T-cell (primary cell): ENCODE results near the gene PAPSS2. TPM values are rescaled to one million over a fixed set of nuclear protein-coding genes. Genes with fewer than 3 reads are reported as not detected.

Experiments
- ATAC-seq, 4 experiments: fragments of 200-7000 bp in 3 of 4; fragments of 150-1000 bp in 1 of 4; cut with Tn5 transposase; replicated peaks in 1 of 4; 1 replicate in 3 of 4; 2 replicates in 1 of 4; pipeline ENCODE4 v1.10.0; 2021; ENCODE audit warnings: moderate library complexity in 3 of 4, mild to moderate bottlenecking in 2 of 4, moderate number of reproducible peaks in 1 of 4
- CTCF ChIA-PET, 2 donors: fragments of 300-600 bp; sonication (Branson Sonifier 250); formaldehyde crosslinking; loops; one replicate each; lab custom pipeline; 2022; ENCODE audit warnings: antibody characterized with exemption in 2 of 2; lab: Charles Lee
- POLR2A ChIA-PET, 2 donors: fragments of 300-600 bp; sonication (Branson Sonifier 250); formaldehyde crosslinking; loops; one replicate each; lab custom pipeline; 2022; ENCODE audit warnings: antibody characterized with exemption in 2 of 2; lab: Charles Lee
- DNase-seq, 35 experiments: peaks; one replicate each; pipeline versions ENCODE4 v3.0.0 to v3.0.0-alpha.2; 2013 to 2023
- H3K27ac ChIP-seq: one replicate; pipeline ENCODE4 v1.5.1; 2013; ENCODE audit warnings: low read length
- H3K27me3 ChIP-seq, 2 experiments: replicated peaks in 1 of 2; 1 replicate in 1 of 2; 2 replicates in 1 of 2; pipeline versions ENCODE4 v1.6.1 to v1.7.0; 2013; ENCODE audit warnings: low read length in 1 of 2, mixed read lengths in 1 of 2; ENCODE audit not compliant: control insufficient read depth in 2 of 2, insufficient read depth in 2 of 2; ENCODE audit errors: extremely low read depth in 1 of 2
- H3K36me3 ChIP-seq, 2 donors: 1 replicate in 1 of 2; 2 replicates in 1 of 2; pipeline versions ENCODE4 v1.6.1 to v1.7.0; 2013; ENCODE audit warnings: low read length in 1 of 2; ENCODE audit not compliant: control insufficient read depth in 2 of 2, insufficient read depth in 1 of 2; ENCODE audit errors: extremely low read depth in 1 of 2
- H3K4me1 ChIP-seq, 2 experiments: 1 replicate in 1 of 2; 2 replicates in 1 of 2; pipeline versions ENCODE4 v1.6.1 to v1.7.0; 2013; ENCODE audit warnings: low read length in 2 of 2, mixed read lengths in 1 of 2; ENCODE audit not compliant: insufficient read depth in 2 of 2, control insufficient read depth in 1 of 2; ENCODE audit errors: extremely low read depth in 1 of 2
- H3K4me3 ChIP-seq, 2 donors: 1 replicate in 1 of 2; 2 replicates in 1 of 2; pipeline versions ENCODE4 v1.5.1 to v1.7.0; 2013; ENCODE audit warnings: mild to moderate bottlenecking in 2 of 2, low read length in 1 of 2, moderate library complexity in 1 of 2; ENCODE audit not compliant: control insufficient read depth in 1 of 2; ENCODE audit errors: extremely low read depth in 1 of 2
- H3K9me3 ChIP-seq: 2 replicates; pipeline ENCODE4 v1.7.0; 2013
- H3K27ac Mint-ChIP-seq, 2 donors: one replicate each; pipeline ENCODE4 v1.8.0; 2020 to 2021; ENCODE audit warnings: mild to moderate bottlenecking in 2 of 2, mixed read lengths in 2 of 2
- H3K27me3 Mint-ChIP-seq, 2 donors: one replicate each; pipeline ENCODE4 v1.8.0; 2021 to 2022; ENCODE audit warnings: mixed read lengths in 2 of 2
- H3K36me3 Mint-ChIP-seq: one replicate; pipeline ENCODE4 v1.8.0; 2021; ENCODE audit warnings: mixed read lengths
- H3K4me1 Mint-ChIP-seq, 3 donors: one replicate each; pipeline ENCODE4 v1.8.0; 2020 to 2022; ENCODE audit warnings: mixed read lengths in 3 of 3, mild to moderate bottlenecking in 1 of 3
- H3K4me3 Mint-ChIP-seq, 3 donors: one replicate each; pipeline ENCODE4 v1.8.0; 2020 to 2022; ENCODE audit warnings: mild to moderate bottlenecking in 3 of 3, mixed read lengths in 3 of 3, moderate library complexity in 3 of 3
- H3K9me3 Mint-ChIP-seq, 3 donors: one replicate each; pipeline ENCODE4 v1.8.0; 2020 to 2022; ENCODE audit warnings: mixed read lengths in 3 of 3
- WGBS: methylation state at CpG from one replicate; pipeline ENCODE4 v1.1.5; 2013; ENCODE audit warnings: missing lambda C conversion rate; ENCODE audit not compliant: insufficient coverage; 5-methylcytosine and 5-hydroxymethylcytosine counted together
- total RNA-seq, 35 experiments: library from RNA in 6 of 35; stranded (reverse) in 6 of 35; fragments of 120-200 nt in 1 of 35; gene quantifications; one replicate each; pipeline versions ENCODE4 v1.2.1 to v1.2.4 and lab custom pipeline; 2013 to 2026

PAPSS2 gene
- total RNA-seq, 5 donors from 2014 or later (not counting 1 experiment from before 2014, with no cell fraction given), result 0.35 to 1.8 (median 0.61) TPM; not detected in 2

DNA sequence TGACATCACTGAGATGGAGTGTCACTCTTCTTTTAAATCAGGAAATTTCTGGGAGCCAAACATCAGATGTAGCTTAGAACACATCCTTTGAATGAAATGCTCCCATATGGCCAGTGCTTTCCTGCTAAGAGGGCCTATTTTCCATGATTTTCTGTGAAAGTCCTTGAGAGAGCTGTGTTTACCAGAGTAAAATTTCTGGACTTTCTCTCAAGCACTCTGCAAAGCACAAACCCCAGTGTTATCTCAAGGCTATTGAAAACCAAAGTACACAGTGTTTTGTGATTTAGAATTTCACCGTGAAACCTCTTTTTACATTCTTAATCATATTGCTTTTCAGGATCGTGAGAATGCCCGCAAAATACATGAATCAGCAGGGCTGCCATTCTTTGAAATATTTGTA, 54.0 kb downstream of the PAPSS2 start:
- Mint-ChIP-seq H3K4me3 (no peak overlapping the region), H3K27ac (no peak overlapping the region), H3K36me3 (no peaks in the 10 kb centered on the region), H3K9me3 (no peaks in the 10 kb centered on the region), H3K27me3 (peaks cover 0 to 4% of the 10 kb centered on the region in 2 donors), H3K4me1 (peaks cover 0 to 5% (median 1%) of the 10 kb centered on the region in 3 donors)
- Histone ChIP-seq H3K4me3 (no peak overlapping the region), H3K9me3 (no peaks in the 10 kb centered on the region), H3K4me1 (no peaks in the 10 kb centered on the region), H3K27ac (no peak overlapping the region), H3K27me3 (no peaks in the 10 kb centered on the region), H3K36me3 (no peaks in the 10 kb centered on the region)
- WGBS, result no CpG with 5 or more reads among the region's 3 CpGs
- ATAC-seq (no peak), DNase-seq (no peak)
- ChIA-PET CTCF (no interaction called here), POLR2A (no interaction called here)

DNA sequence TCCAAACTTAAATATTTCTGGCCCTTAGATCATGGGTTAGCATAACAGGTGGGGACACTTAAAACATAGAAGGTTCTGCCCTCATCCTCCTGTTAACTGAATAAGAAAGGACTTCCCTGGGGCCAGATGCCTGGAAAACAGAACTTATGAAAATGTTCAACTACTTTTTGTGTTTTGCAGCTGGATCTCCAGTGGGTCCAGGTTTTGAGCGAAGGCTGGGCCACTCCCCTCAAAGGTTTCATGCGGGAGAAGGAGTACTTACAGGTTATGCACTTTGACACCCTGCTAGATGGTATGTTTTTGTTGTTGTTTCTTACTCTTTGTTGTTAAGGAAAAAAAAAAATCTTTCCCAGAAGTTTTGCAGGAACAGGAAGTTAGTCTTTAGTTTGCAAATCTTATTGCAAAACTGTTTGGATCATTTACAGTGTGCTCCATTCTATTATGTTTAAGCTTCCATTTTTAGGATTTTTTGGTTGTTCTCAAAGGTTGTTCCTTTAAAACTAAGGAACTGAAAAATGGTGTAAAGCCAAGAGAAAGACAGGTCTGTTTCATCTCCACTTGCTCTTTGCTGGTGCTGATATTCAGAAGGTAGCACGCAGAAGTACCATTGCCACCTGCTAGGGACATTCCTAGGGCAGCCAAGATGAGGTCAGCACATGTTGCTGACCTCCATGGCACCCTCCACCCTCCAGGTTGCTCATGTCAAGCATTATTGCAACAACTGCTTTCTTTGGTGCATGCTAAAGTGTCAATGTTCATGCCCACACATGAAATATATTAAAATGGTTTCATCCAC, 56.1 kb downstream of the PAPSS2 start:
- Histone ChIP-seq H3K4me3 (no peak overlapping the region), H3K4me1 (no peaks in the 10 kb centered on the region), H3K27me3 (no peaks in the 10 kb centered on the region), H3K9me3 (no peaks in the 10 kb centered on the region), H3K27ac (no peak overlapping the region), H3K36me3 (no peaks in the 10 kb centered on the region)
- POLR2A ChIA-PET, result no interaction called here
- no peak overlapping the region for H3K27ac Mint-ChIP-seq
- DNase-seq, result no peak
- ATAC-seq, result no peak
- H3K9me3 Mint-ChIP-seq, result no peaks in the 10 kb centered on the region
- no peaks in the 10 kb centered on the region for H3K27me3 Mint-ChIP-seq
- H3K4me3 Mint-ChIP-seq, result no peak overlapping the region
- 90% methylated on average over 2 of the region's 3 CpGs for WGBS
- CTCF ChIA-PET, result interaction anchor here in 1 of 2 donors (0.6 kb wide), 1 partner anchor 1498 kb away, joined by 3 read pairs; no protein-coding TSS in a partner anchor
- H3K36me3 Mint-ChIP-seq, result no peaks in the 10 kb centered on the region
- peaks cover 0 to 5% (median 1%) of the 10 kb centered on the region in 3 donors for H3K4me1 Mint-ChIP-seq

DNA sequence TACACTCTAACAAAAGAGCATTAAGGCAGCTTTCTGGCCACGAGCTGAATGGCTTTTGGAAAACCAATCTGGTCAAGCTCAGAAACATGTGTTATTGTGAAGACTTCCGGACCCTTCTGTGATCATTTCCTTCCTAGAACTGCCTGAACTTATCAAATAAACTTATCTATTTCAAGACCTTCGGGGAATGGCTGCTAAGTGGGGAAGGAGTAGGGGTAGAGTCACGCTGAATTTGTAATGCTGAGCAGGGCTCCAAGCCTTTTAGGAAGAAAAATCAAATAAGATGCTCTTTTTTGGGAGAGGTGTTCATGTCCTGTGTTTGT, 56.6 kb downstream of the PAPSS2 start:
- Histone ChIP-seq H3K27ac (no peak overlapping the region), H3K36me3 (no peaks in the 10 kb centered on the region), H3K9me3 (no peaks in the 10 kb centered on the region), H3K27me3 (no peaks in the 10 kb centered on the region), H3K4me3 (no peak overlapping the region), H3K4me1 (no peaks in the 10 kb centered on the region)
- ATAC-seq (no peak), DNase-seq (no peak)
- H3K27me3 Mint-ChIP-seq, result no peaks in the 10 kb centered on the region
- WGBS, result 60% methylated on average over 1 of the region's 4 CpGs
- no peaks in the 10 kb centered on the region for H3K9me3 Mint-ChIP-seq
- H3K36me3 Mint-ChIP-seq, result no peaks in the 10 kb centered on the region
- H3K27ac Mint-ChIP-seq, result no peak overlapping the region
- peaks cover 0 to 5% (median 1%) of the 10 kb centered on the region in 3 donors for H3K4me1 Mint-ChIP-seq
- CTCF ChIA-PET, result interaction anchor here in 1 of 2 donors (0.6 kb wide), 1 partner anchor 1498 kb away, joined by 3 read pairs; no protein-coding TSS in a partner anchor
- POLR2A ChIA-PET, result no interaction called here
- no peak overlapping the region for H3K4me3 Mint-ChIP-seq

DNA sequence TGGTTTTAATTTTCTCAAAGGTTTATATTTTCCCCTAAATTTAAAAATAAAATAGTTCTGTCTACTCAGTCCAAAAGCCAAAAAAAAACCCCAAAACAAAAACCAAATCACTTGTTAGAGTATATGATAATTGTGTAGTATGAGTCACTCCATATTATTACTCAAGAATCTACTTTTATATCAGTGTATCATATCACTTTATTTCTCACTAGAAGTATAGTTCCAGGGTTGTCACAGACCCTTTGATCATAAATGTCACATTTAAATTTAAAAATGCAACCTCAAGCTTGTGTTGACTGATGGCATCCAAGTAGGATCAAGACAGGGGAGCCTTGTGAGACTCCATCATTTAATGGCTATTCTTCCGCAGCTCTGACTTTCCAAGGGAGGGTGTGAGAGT, 61.0 kb downstream of the PAPSS2 start:
- H3K27me3 ChIP-seq, result no peaks in the 10 kb centered on the region
- H3K4me1 Mint-ChIP-seq, result peaks cover 3 to 5% (median 4%) of the 10 kb centered on the region in 3 donors
- no peak overlapping the region for H3K4me3 ChIP-seq
- WGBS, result no CpG with 5 or more reads among the region's 1 CpG
- H3K4me3 Mint-ChIP-seq, result no peak overlapping the region
- H3K36me3 Mint-ChIP-seq, result no peaks in the 10 kb centered on the region
- H3K27me3 Mint-ChIP-seq, result peaks cover 0 to 11% of the 10 kb centered on the region in 2 donors
- H3K27ac ChIP-seq, result no peak overlapping the region
- CTCF ChIA-PET, result no interaction called here
- H3K9me3 ChIP-seq, result no peaks in the 10 kb centered on the region
- DNase-seq, result no peak
- ATAC-seq, result no peak
- no peaks in the 10 kb centered on the region for H3K4me1 ChIP-seq
- no peak overlapping the region for H3K27ac Mint-ChIP-seq
- H3K36me3 ChIP-seq, result no peaks in the 10 kb centered on the region
- POLR2A ChIA-PET, result no interaction called here
- no peaks in the 10 kb centered on the region for H3K9me3 Mint-ChIP-seq

DNA sequence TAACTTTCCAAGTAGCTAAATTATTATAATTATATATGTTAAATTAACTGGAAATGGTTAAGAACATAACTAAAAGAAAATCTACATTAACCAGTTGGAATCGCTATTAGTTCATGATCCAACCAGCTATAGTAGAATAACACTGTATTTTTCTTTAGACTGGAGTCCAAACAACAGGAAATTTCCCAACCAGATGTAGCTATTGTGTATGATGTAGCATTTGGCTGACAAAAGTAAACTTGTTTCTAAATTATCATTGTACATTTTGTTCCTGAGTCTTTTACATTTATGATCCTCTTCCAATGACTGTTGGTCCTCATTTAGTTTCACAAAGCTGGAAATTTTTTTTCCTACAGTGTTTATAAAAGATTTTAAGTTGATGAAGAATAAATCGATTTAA, 62.1 kb downstream of the PAPSS2 start:
- Mint-ChIP-seq H3K27me3 (peaks cover 1 to 11% of the 10 kb centered on the region in 2 donors), H3K4me3 (no peak overlapping the region), H3K27ac (no peak overlapping the region), H3K36me3 (no peaks in the 10 kb centered on the region), H3K4me1 (peaks cover 0 to 5% (median 2%) of the 10 kb centered on the region in 3 donors), H3K9me3 (no peaks in the 10 kb centered on the region)
- ATAC-seq (no peak), DNase-seq (no peak)
- Histone ChIP-seq H3K27me3 (no peaks in the 10 kb centered on the region), H3K36me3 (no peaks in the 10 kb centered on the region), H3K9me3 (no peaks in the 10 kb centered on the region), H3K27ac (no peak overlapping the region), H3K4me3 (no peak overlapping the region), H3K4me1 (no peaks in the 10 kb centered on the region)
- POLR2A ChIA-PET, result no interaction called here
- CTCF ChIA-PET, result no interaction called here
- 100% methylated on average over 1 of the region's 2 CpGs for WGBS

DNA sequence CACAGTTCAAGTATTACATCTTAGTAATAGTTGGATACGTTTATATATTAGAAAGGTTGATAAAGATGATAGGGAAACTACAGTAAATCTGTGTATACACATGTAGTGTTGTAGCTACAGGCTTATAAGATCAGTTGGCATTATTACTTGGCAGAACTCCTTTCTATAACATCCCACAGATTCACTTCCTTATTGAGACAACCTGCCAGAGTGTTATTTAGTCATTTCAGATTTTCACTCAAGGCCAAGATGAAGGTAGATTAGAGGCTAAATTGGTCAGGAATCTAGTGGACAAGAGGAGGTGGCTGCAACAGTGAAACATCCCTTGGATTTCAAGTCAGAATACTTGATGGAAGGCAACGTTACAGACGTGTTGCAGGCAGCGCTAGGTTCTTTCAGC, 63.0 kb downstream of the PAPSS2 start:
- Histone ChIP-seq H3K4me1 (no peaks in the 10 kb centered on the region), H3K4me3 (no peak overlapping the region), H3K36me3 (no peaks in the 10 kb centered on the region), H3K27me3 (no peaks in the 10 kb centered on the region), H3K9me3 (no peaks in the 10 kb centered on the region), H3K27ac (no peak overlapping the region)
- H3K4me1 Mint-ChIP-seq, result peaks cover 0 to 5% (median 2%) of the 10 kb centered on the region in 3 donors
- 58% methylated on average over 3 of the region's 4 CpGs for WGBS
- H3K4me3 Mint-ChIP-seq, result no peak overlapping the region
- no peak overlapping the region for H3K27ac Mint-ChIP-seq
- POLR2A ChIA-PET, result no interaction called here
- no peaks in the 10 kb centered on the region for H3K36me3 Mint-ChIP-seq
- CTCF ChIA-PET, result no interaction called here
- no peak for DNase-seq
- H3K9me3 Mint-ChIP-seq, result no peaks in the 10 kb centered on the region
- no peak for ATAC-seq
- peaks cover 7 to 14% of the 10 kb centered on the region in 2 donors for H3K27me3 Mint-ChIP-seq
